Measurements from ENCODE around the gene ABCD4.
"Not testable (repeated sequence)": the region's sequence is repeated elsewhere in the genome, so short reads cannot be mapped to it uniquely, and the experiment has no call there.

The ABCD4 gene

GRCh38 chr14:74302634-74303569 lies at the start of gene ABCD4:
ABCD4 (minus strand) TSS chr14:74302934; CDS start chr14:74302912, 22 bp downstream.
- intact Hi-C loops (cut with micrococcal nuclease) = no loop called here
- Mint-ChIP-seq H3K27me3 (no peaks in the 10 kb centered on the region), H3K36me3 (ENCODE audit: low read depth) (peaks cover 33% of the 10 kb centered on the region), H3K4me3 (peak within 1 kb of the TSS; percentile 87), H3K9me3 (no peaks in the 10 kb centered on the region), H3K4me1 (ENCODE audit: low read depth) (peaks cover 41% of the 10 kb centered on the region), H3K27ac (peak within 1 kb of the TSS; percentile 89)

DNA sequence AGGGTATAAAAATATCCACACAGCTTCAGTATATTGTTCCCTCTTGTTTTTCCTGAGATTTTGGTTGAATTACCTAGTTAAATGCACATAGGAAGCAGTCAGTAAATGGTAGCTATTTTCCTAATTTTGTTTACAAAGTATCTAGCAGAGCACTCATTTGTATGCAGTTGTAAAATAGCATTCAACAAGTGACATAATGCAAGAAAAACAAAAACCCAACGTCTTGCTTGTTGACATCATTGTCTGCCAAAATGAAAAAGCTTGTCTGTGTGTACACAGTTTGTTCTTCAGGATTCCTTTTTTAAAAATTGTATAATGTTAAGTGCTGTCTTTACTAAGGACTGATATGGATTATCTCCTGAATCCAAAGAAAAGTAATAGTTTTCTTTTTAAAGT lies 48.2 kb upstream of the ABCD4 start:
- H3K4me1 Mint-ChIP-seq (ENCODE audit: low read depth) = no peaks in the 10 kb centered on the region
- no peaks in the 10 kb centered on the region for H3K9me3 Mint-ChIP-seq
- no peaks in the 10 kb centered on the region for H3K36me3 Mint-ChIP-seq (ENCODE audit: low read depth)
- no peak overlapping the region for H3K27ac Mint-ChIP-seq
- H3K4me3 Mint-ChIP-seq = no peak overlapping the region
- intact Hi-C loops (cut with micrococcal nuclease) = no loop called here
- H3K27me3 Mint-ChIP-seq = peaks cover 4% of the 10 kb centered on the region

- Mint-ChIP-seq H3K27me3 (peaks cover 4% of the 10 kb centered on the region), H3K4me1 (ENCODE audit: low read depth) (no peaks in the 10 kb centered on the region), H3K27ac (no peak overlapping the region), H3K36me3 (ENCODE audit: low read depth) (no peaks in the 10 kb centered on the region), H3K9me3 (no peaks in the 10 kb centered on the region), H3K4me3 (no peak overlapping the region)
- intact Hi-C loops (cut with micrococcal nuclease) = no loop called here
Observed at GRCh38 chr14:74350211-74350927, 47.6 kb upstream of the ABCD4 start.

- Mint-ChIP-seq H3K27me3 (peaks cover 4% of the 10 kb centered on the region), H3K4me1 (ENCODE audit: low read depth) (no peaks in the 10 kb centered on the region), H3K9me3 (no peaks in the 10 kb centered on the region), H3K36me3 (ENCODE audit: low read depth) (no peaks in the 10 kb centered on the region), H3K27ac (no peak overlapping the region), H3K4me3 (no peak overlapping the region)
- intact Hi-C loops (cut with micrococcal nuclease) = no loop called here
Observed at GRCh38 chr14:74349757-74350156, 47.0 kb upstream of the ABCD4 start.

- intact Hi-C loops (cut with micrococcal nuclease) = no loop called here
- H3K4me3 Mint-ChIP-seq = no peak overlapping the region
- no peaks in the 10 kb centered on the region for H3K36me3 Mint-ChIP-seq (ENCODE audit: low read depth)
Observed at GRCh38 chr14:74348735-74349463, 46.2 kb upstream of the ABCD4 start.

GRCh38 chr14:74348241-74348734 lies 45.6 kb upstream of the ABCD4 start, which contains the start of gene VRTN:
VRTN (plus strand) TSS chr14:74348471; CDS start chr14:74356784, 8,313 bp downstream.
- intact Hi-C loops (cut with micrococcal nuclease) = no loop called here
- Mint-ChIP-seq H3K9me3 (no peaks in the 10 kb centered on the region), H3K4me3 (no peak within 1 kb of the TSS), H3K36me3 (ENCODE audit: low read depth) (no peaks in the 10 kb centered on the region), H3K27ac (no peak within 1 kb of the TSS), H3K4me1 (ENCODE audit: low read depth) (no peaks in the 10 kb centered on the region), H3K27me3 (peaks cover 4% of the 10 kb centered on the region)

More at GRCh38 chr14:74348735-74349463, 46.2 kb upstream of the ABCD4 start:
- Mint-ChIP-seq H3K27ac (no peak overlapping the region), H3K27me3 (peaks cover 4% of the 10 kb centered on the region), H3K4me1 (ENCODE audit: low read depth) (no peaks in the 10 kb centered on the region), H3K9me3 (no peaks in the 10 kb centered on the region)

DNA sequence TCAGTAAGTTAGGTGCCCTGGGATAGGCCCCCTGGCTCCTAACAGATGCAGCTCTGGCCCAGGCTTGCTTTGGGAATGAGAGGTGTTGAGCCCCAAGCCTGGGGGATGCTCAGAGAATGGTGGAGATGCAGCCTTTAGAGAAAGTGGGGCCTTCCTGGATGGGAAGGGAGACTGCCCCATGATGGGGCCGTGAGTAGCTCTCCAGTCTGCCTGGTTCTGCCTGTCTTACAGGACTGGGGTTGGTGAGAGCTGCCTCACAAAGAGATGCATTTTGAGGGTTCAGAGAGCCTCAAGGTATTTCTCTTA lies 45.0 kb upstream of the ABCD4 start:
- no peaks in the 10 kb centered on the region for H3K9me3 Mint-ChIP-seq
- no peak overlapping the region for H3K4me3 Mint-ChIP-seq
- intact Hi-C loops (cut with micrococcal nuclease) = no loop called here
- no peaks in the 10 kb centered on the region for H3K36me3 Mint-ChIP-seq (ENCODE audit: low read depth)
- H3K27me3 Mint-ChIP-seq = peaks cover 4% of the 10 kb centered on the region
- no peak overlapping the region for H3K27ac Mint-ChIP-seq
- no peaks in the 10 kb centered on the region for H3K4me1 Mint-ChIP-seq (ENCODE audit: low read depth)

DNA sequence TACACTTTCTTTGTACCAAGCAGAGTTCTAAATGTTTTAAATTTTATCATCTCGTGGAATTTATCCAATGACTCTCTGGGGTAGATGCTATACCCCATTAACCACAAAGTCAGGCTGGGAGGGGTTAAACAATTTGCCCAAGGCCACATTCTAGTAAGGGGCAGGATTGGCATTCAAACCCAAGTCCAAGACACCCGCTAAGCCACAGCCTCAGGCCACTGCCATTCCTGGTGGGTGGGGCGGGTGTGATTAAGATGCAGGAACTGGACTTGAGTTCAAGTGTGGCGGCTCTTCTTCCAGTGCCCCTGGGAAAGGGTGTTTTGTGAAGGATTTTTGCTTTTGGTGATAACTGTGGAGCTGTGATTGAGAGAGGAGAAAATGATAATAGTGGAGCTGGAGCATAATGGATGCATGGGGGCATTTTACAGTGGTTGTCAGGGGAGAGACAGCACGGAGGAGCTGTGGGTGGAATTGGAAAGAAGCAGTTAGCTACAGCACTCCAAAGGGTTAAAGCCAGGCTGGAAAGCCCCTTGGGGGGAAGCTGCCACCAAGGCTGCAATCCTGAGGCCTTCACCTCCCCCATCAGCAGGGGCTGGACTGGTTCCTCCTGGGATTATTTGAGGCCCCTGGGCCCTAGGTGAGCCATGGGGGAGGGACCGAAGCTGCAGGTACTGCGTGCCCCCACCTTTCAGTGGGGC lies 44.5 kb upstream of the ABCD4 start:
- no peak overlapping the region for H3K4me3 Mint-ChIP-seq
- no peaks in the 10 kb centered on the region for H3K36me3 Mint-ChIP-seq (ENCODE audit: low read depth)
- peaks cover 4% of the 10 kb centered on the region for H3K27me3 Mint-ChIP-seq
- H3K9me3 Mint-ChIP-seq = no peaks in the 10 kb centered on the region
- intact Hi-C loops (cut with micrococcal nuclease) = no loop called here
- no peak overlapping the region for H3K27ac Mint-ChIP-seq
- H3K4me1 Mint-ChIP-seq (ENCODE audit: low read depth) = no peaks in the 10 kb centered on the region

- intact Hi-C loops (cut with micrococcal nuclease) = no loop called here
- Mint-ChIP-seq H3K27ac (no peak overlapping the region), H3K27me3 (peaks cover under 1% of the 10 kb centered on the region), H3K9me3 (no peaks in the 10 kb centered on the region), H3K4me3 (no peak overlapping the region), H3K36me3 (ENCODE audit: low read depth) (no peaks in the 10 kb centered on the region), H3K4me1 (ENCODE audit: low read depth) (no peaks in the 10 kb centered on the region)
Observed at GRCh38 chr14:74346341-74346740, 43.6 kb upstream of the ABCD4 start.

GRCh38 chr14:74333909-74334308 lies 31.2 kb upstream of the ABCD4 start:
- Mint-ChIP-seq H3K4me1 (ENCODE audit: low read depth) (no peaks in the 10 kb centered on the region), H3K9me3 (no peaks in the 10 kb centered on the region), H3K27ac (no peak overlapping the region), H3K36me3 (ENCODE audit: low read depth) (no peaks in the 10 kb centered on the region), H3K4me3 (no peak overlapping the region), H3K27me3 (peaks cover 2% of the 10 kb centered on the region)
- intact Hi-C loops (cut with micrococcal nuclease) = no loop called here

DNA sequence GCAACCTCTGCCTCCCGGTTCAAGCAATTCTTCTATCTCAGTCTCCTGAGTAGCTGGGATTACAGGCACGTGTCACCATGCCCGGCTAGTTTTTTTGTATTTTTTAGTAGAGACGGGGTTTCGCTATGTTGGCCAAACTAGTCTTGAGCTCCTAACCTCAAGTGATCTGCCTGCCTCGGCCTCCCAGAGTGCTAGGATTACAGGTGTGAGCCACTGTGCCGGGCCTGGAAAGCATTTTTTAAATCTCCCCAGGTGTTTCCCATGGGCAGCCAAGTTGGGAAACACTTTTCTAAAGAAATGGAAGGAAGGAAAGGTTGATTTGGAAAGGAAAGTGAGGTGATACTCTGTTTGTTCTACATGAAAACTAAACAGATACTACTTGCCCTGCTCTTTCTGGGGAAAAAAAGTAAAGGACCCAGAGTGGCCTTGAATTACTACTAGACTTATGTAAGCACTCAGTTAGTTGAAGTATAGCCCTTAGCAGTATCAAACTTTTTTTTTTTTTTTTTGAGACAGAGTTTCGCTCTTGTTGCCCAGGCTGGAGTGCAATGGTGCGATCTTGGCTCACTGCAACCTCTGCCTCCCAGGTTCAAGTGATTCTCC lies 27.3 kb upstream of the ABCD4 start:
- H3K4me1 Mint-ChIP-seq (ENCODE audit: low read depth); H3K9me3 Mint-ChIP-seq; H3K4me3 Mint-ChIP-seq; H3K36me3 Mint-ChIP-seq (ENCODE audit: low read depth); intact Hi-C loops (cut with micrococcal nuclease); H3K27me3 Mint-ChIP-seq; H3K27ac Mint-ChIP-seq: not testable (repeated sequence)

DNA sequence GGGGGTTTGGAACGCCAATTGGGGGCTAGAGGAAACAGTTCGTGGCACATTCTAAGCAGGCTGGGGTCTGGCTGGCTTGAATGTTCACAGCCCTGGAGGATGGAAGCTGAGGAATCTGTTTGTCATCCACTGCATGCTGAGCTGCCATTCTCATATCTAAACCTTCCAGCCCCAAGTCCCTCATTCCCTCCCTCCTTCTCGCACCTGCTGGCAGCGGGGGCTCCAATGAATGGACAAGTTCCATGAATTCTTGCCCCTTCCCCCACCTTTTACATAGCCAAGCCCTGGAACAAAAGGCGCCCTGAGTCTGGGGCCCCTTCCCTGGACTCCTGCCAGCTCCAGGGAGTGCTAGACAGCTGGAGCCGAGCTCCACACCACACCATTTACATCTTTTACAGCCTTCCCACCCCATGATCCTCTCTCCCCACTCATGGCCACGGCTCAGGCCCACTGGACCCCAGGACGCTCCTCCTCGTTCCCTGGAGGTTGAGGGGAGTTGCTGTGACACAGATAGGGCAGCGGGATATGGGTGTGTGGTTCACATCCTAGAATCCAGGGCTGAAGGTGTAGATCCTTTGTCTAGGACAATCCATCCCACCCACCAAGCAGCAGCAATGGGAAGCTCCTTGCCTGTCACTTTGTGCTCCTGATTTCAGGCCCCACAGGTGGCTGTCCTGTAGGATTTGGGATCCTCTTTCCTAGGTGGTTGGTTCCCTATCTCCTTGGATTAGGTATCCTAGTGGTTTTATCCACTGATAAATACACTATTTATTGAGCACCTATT lies 23.8 kb upstream of the ABCD4 start:
- Mint-ChIP-seq H3K36me3 (ENCODE audit: low read depth) (no peaks in the 10 kb centered on the region), H3K4me1 (ENCODE audit: low read depth) (no peaks in the 10 kb centered on the region), H3K27ac (no peak overlapping the region), H3K9me3 (no peaks in the 10 kb centered on the region), H3K27me3 (peaks cover 18% of the 10 kb centered on the region), H3K4me3 (no peak overlapping the region)
- intact Hi-C loops (cut with micrococcal nuclease) = no loop called here
